ENCODE data around the gene CALML3. TPM values are rescaled to one million over a fixed set of nuclear protein-coding genes. Genes with fewer than 3 reads are reported as not detected.

CALML3 gene
- polyA plus RNA-seq, 1 donor from 2014 or later = not detected

- Histone ChIP-seq H3K9me3 (ENCODE audit: low read length) (no peaks in the 10 kb centered on the region), H3K36me3 (ENCODE audit: insufficient read depth, low read length) (no peaks in the 10 kb centered on the region), H3K4me2 (ENCODE audit: low read length) (no peak within 1 kb of the TSS), H3K9me2 (ENCODE audit: insufficient read depth, low read length) (no peaks in the 10 kb centered on the region), H4K20me1 (ENCODE audit: insufficient read depth) (no peaks in the 10 kb centered on the region), H3K27ac (ENCODE audit: low read length) (no peak within 1 kb of the TSS), H3K9ac (ENCODE audit: low read length) (no peak within 1 kb of the TSS), H2AFZ (ENCODE audit: low read depth, low read length) (no peak within 1 kb of the TSS), H3F3A (ENCODE audit: insufficient read depth, low read length, poor library complexity, severe bottlenecking) (no peaks in the 10 kb centered on the region), H3K27me3 (ENCODE audit: insufficient read depth, low read depth, low read length) (no peaks in the 10 kb centered on the region), H3K79me2 (replicated peaks; ENCODE audit: insufficient read depth, low read length) (no peaks in the 10 kb centered on the region), H3K4me3 (ENCODE audit: low read length) (no peak within 1 kb of the TSS)
- TF ChIP-seq REST (IDR thresholded peaks at IDR 0.05; ENCODE audit: borderline replicate concordance) = no peak
- TF ChIP-seq TAF1 (IDR thresholded peaks at IDR 0.05; ENCODE audit: low read depth) = no peak
- TF ChIP-seq EP300 (conservative IDR thresholded peaks at IDR 0.05; ENCODE audit: poor library complexity, severe bottlenecking) = no peak
- no peak for TF ChIP-seq RAD21 (conservative IDR thresholded peaks at IDR 0.05)
- no peak for TF ChIP-seq EZH2 (IDR thresholded peaks at IDR 0.05; ENCODE audit: borderline replicate concordance, insufficient read depth, low read length, poor library complexity, severe bottlenecking)
- TF ChIP-seq CTCF (IDR thresholded peaks at IDR 0.05; ENCODE audit: poor library complexity, severe bottlenecking) = no peak
Observed at GRCh38 chr10:5499493-5500140, 25.1 kb upstream of the CALML3 start, which contains the start of gene CALML5. Gene CALML5 (minus strand): TSS chr10:5499570. CDS start chr10:5499438, 132 bp downstream.

GRCh38 chr10:5500162-5500670 is 24.5 kb upstream of the CALML3 start:
- H2AFZ ChIP-seq (ENCODE audit: low read depth, low read length) = no peak overlapping the region
- H3K27me3 ChIP-seq (ENCODE audit: insufficient read depth, low read depth, low read length) = no peaks in the 10 kb centered on the region
- TF ChIP-seq EZH2 (IDR thresholded peaks at IDR 0.05; ENCODE audit: borderline replicate concordance, insufficient read depth, low read length, poor library complexity, severe bottlenecking) (no peak), MXI1 (conservative IDR thresholded peaks at IDR 0.05; ENCODE audit: poor library complexity, severe bottlenecking) (no peak), REST (IDR thresholded peaks at IDR 0.05; ENCODE audit: borderline replicate concordance) (no peak), POLR2AphosphoS5 (IDR thresholded peaks at IDR 0.05) (no peak)
- no peaks in the 10 kb centered on the region for H4K20me1 ChIP-seq (ENCODE audit: insufficient read depth)
- H3K79me2 ChIP-seq (replicated peaks; ENCODE audit: insufficient read depth, low read length) = no peaks in the 10 kb centered on the region
- H3K9ac ChIP-seq (ENCODE audit: low read length) = no peak overlapping the region
- H3K36me3 ChIP-seq (ENCODE audit: insufficient read depth, low read length) = no peaks in the 10 kb centered on the region
- H3K9me2 ChIP-seq (ENCODE audit: insufficient read depth, low read length) = no peaks in the 10 kb centered on the region
- no peaks in the 10 kb centered on the region for H3K9me3 ChIP-seq (ENCODE audit: low read length)
- H3K4me3 ChIP-seq (ENCODE audit: low read length) = no peak overlapping the region
- no peaks in the 10 kb centered on the region for H3F3A ChIP-seq (ENCODE audit: insufficient read depth, low read length, poor library complexity, severe bottlenecking)
- no peak overlapping the region for H3K4me2 ChIP-seq (ENCODE audit: low read length)
- no peak overlapping the region for H3K27ac ChIP-seq (ENCODE audit: low read length)

Measured in neural cell (in vitro differentiated cells).